ENCODE results near the gene DMRTC2. TPM values are rescaled to one million over a fixed set of nuclear protein-coding genes. Genes with fewer than 3 reads are reported as not detected.

Gene DMRTC2
- total and polyA plus RNA-seq, 2 of the 8 experiments (the other 6 are each of a cell fraction or from before 2014, with no cell fraction given) = not detected

- H2BK12ac ChIP-seq (ENCODE audit: low read depth, low read length) = 0 out of 2 replicates have a peak overlapping the region, but pooled peaks have one; percentile 17
- H3K4ac ChIP-seq (replicated peaks; ENCODE audit: insufficient read length, low read depth, low read length) = no peak overlapping the region
- no peak overlapping the region for H4K91ac ChIP-seq (replicated peaks; ENCODE audit: insufficient read length, low read length)
- H3K4me2 ChIP-seq (ENCODE audit: insufficient read depth in 1 of 2, low read depth in 2 of 2, low read length in 2 of 2) = no peak overlapping the region
- H2BK20ac ChIP-seq (ENCODE audit: low read length) = peak overlapping the region; percentile 9; the same call in 1 of the 2 replicates
- H3K4me1 ChIP-seq (replicated peaks in 1 of 4; ENCODE audit: control insufficient read depth in 3 of 4, insufficient read depth in 4 of 4, low read length in 3 of 4) = peaks cover 0 to 5% (median 3%) of the 10 kb centered on the region in 4 experiments; a peak in 5 of 7 replicates
- 85% methylated on average over 13 of the region's 17 CpGs; no CpG with 5 or more reads in 1 of the 2 experiments for WGBS, 2 experiments (ENCODE audit: extremely low coverage in 1 of 2, insufficient coverage in 1 of 2, insufficient read length in 1 of 2, insufficient replicate concordance in 2 of 2, low coverage in 1 of 2, low lambda C conversion rate in 2 of 2, missing lambda C conversion rate in 1 of 2)
- FAIRE-seq (no peak), DNase-seq (ENCODE audit: low read depth in 1 of 2, low spot score in 2 of 2) (peak in 1 of 2 experiments; percentile 42)
- peaks cover 6% of the 10 kb centered on the region; the same call in 1 of the 2 replicates for H3K23me2 ChIP-seq (ENCODE audit: low read depth, low read length)
- H2BK5ac ChIP-seq (ENCODE audit: low read depth, low read length) = no peak overlapping the region
- H3K23ac ChIP-seq (ENCODE audit: insufficient read length) = no peak overlapping the region
- no peak overlapping the region for H2AFZ ChIP-seq (ENCODE audit: low read length)
- H2AK5ac ChIP-seq (ENCODE audit: low read depth, low read length) = peak overlapping the region; percentile 60; the same call in 1 of the 2 replicates
- no peak overlapping the region; the same call in 1 of the 2 replicates for H2BK15ac ChIP-seq (ENCODE audit: low read length)
- no peak overlapping the region for H3K56ac ChIP-seq (replicated peaks; ENCODE audit: insufficient read length, low read depth, low read length)
- no peak overlapping the region for H3K27ac ChIP-seq (ENCODE audit: low read depth, low read length)
- H3K4me3 ChIP-seq (ENCODE audit: extremely low read depth in 1 of 4, insufficient read depth in 2 of 4, low read depth in 3 of 4, low read length in 4 of 4) = no peak overlapping the region
- no peaks in the 10 kb centered on the region for H3K36me3 ChIP-seq (ENCODE audit: control insufficient read depth in 2 of 4, insufficient read depth in 4 of 4, low read length in 3 of 4)
- no peak overlapping the region for H3K9ac ChIP-seq (replicated peaks in 1 of 4; ENCODE audit: extremely low read depth in 1 of 4, low read depth in 3 of 4, low read length in 3 of 4)
- H3K14ac ChIP-seq (ENCODE audit: insufficient read length) = no peak overlapping the region
- H3K79me2 ChIP-seq (ENCODE audit: control insufficient read depth in 1 of 2, insufficient read depth in 2 of 2, low read length in 2 of 2) = no peaks in the 10 kb centered on the region
- H2BK120ac ChIP-seq (replicated peaks; ENCODE audit: low read depth, low read length) = no peak overlapping the region
- ChIA-PET CTCF (ENCODE audit: partially characterized antibody) (interaction anchor here (1.5 kb wide), 1 partner anchor 10 kb away, joined by 3 read pairs; no protein-coding TSS in a partner anchor), POLR2A (ENCODE audit: partially characterized antibody) (interaction anchor here (2.5 to 9.0 kb wide), 3 partner anchors 9 to 18 kb away, joined by 11 to 151 read pairs (median 13); partner anchors contain the start of gene RPS19)
- H3K18ac ChIP-seq (ENCODE audit: extremely low read depth, low read length) = no peak overlapping the region
- H3K27me3 ChIP-seq (replicated peaks in 1 of 4; ENCODE audit: control insufficient read depth in 3 of 4, extremely low read depth in 1 of 4, insufficient read depth in 3 of 4, low read length in 3 of 4) = peaks cover 0 to 15% (median 13%) of the 10 kb centered on the region in 4 experiments; a peak in 5 of 7 replicates
- H4K8ac ChIP-seq (ENCODE audit: extremely low read depth, insufficient read depth, low read length) = no peak overlapping the region
- peaks cover 0 to 1% of the 10 kb centered on the region in 2 experiments for H4K20me1 ChIP-seq (replicated peaks in 1 of 2; ENCODE audit: control insufficient read depth in 1 of 2, insufficient read depth in 2 of 2, low read length in 2 of 2)
- no peak overlapping the region for H4K5ac ChIP-seq (ENCODE audit: insufficient read length, low read depth, low read length)
- no peaks in the 10 kb centered on the region for H3K9me3 ChIP-seq (ENCODE audit: insufficient read depth in 2 of 2, low read depth in 1 of 2, low read length in 1 of 2)
- H3K79me1 ChIP-seq (ENCODE audit: low read depth, low read length) = no peaks in the 10 kb centered on the region
- no peak for TF ChIP-seq RBBP5 (IDR thresholded peaks at IDR 0.05; ENCODE audit: borderline replicate concordance, low read depth, low read length)
- no peak for TF ChIP-seq E2F6 (IDR thresholded peaks at IDR 0.05)
- no peak for TF ChIP-seq POLR2A (IDR thresholded peaks at IDR 0.05; ENCODE audit: control extremely low read depth in 1 of 2, low read depth in 2 of 2, low read length in 2 of 2)
Observed at GRCh38 chr19:41877916-41878905, 33.4 kb downstream of the DMRTC2 start.
